K562 (cell line): Measurements from ENCODE around the gene PAQR7. TPM values are rescaled to one million over a fixed set of nuclear protein-coding genes. Genes with fewer than 3 reads are reported as not detected.

Source experiments
- CBX2 ChIP-seq: fragments of 200-600 bp; sonication (generic); IDR thresholded peaks from one replicate; pipeline ENCODE4 v1.6.1; 2012; ENCODE audit warnings: mild to moderate bottlenecking, low read length, inconsistent platforms; ENCODE audit not compliant: insufficient read depth, poor library complexity, severe bottlenecking
- CBX3 ChIP-seq, 2 experiments: IDR thresholded peaks; 1 replicate in 1 of 2; 2 replicates in 1 of 2; pipeline ENCODE4 v1.6.1; 2012; ENCODE audit warnings: inconsistent platforms in 2 of 2, low read length in 2 of 2, borderline replicate concordance in 1 of 2, control low read depth in 1 of 2
- CTBP1 ChIP-seq: fragments of 450-650 bp; IDR thresholded peaks from 2 replicates; pipeline ENCODE4 v1.6.1; 2016; ENCODE audit warnings: borderline replicate concordance
- E4F1 ChIP-seq: fragments of 250-450 bp; sonication (Bioruptor Pico); IDR thresholded peaks from 2 replicates; pipeline ENCODE4 v1.5.0; 2021; ENCODE audit warnings: mild to moderate bottlenecking, borderline replicate concordance
- ELK3 ChIP-seq: fragments of 450-650 bp; formaldehyde crosslinking; IDR thresholded peaks from 2 replicates; pipeline ENCODE4 v1.4.0; 2020; ENCODE audit warnings: mild to moderate bottlenecking
- HIVEP1 ChIP-seq: fragments of 250-450 bp; sonication (Bioruptor Pico); IDR thresholded peaks from 2 replicates; pipeline ENCODE4 v1.4.0; 2020; ENCODE audit warnings: mild to moderate bottlenecking
- KDM2B ChIP-seq: fragments of 250-450 bp; sonication (Bioruptor Pico); IDR thresholded peaks from 2 replicates; pipeline ENCODE4 v1.8.0; 2021; ENCODE audit warnings: mild to moderate bottlenecking, moderate library complexity
- KDM5B ChIP-seq: fragments of 200-600 bp; sonication (generic); IDR thresholded peaks from 2 replicates; pipeline ENCODE4 v1.6.1; 2012; ENCODE audit warnings: low read depth, mild to moderate bottlenecking, moderate library complexity, low read length, control low read depth, inconsistent platforms; ENCODE audit not compliant: insufficient replicate concordance
- MXD1 ChIP-seq: fragments of 250-450 bp; sonication (Bioruptor Pico); IDR thresholded peaks from 2 replicates; pipeline ENCODE4 v1.8.0; 2021; ENCODE audit warnings: borderline replicate concordance, mild to moderate bottlenecking, moderate library complexity; ENCODE audit not compliant: poor library complexity, severe bottlenecking
- NFRKB ChIP-seq: fragments of 450-650 bp; IDR thresholded peaks from 2 replicates; pipeline ENCODE4 v1.6.1; 2016; ENCODE audit warnings: low read depth
- POLR2H ChIP-seq: IDR thresholded peaks from 2 replicates; pipeline ENCODE4 v1.6.1; 2016; ENCODE audit warnings: missing genetic modification characterization, low read depth, mild to moderate bottlenecking, control low read depth, missing compliant biosample characterization, moderate library complexity
- RBM25 ChIP-seq: fragments of 200-400 bp; formaldehyde crosslinking; IDR thresholded peaks from 2 replicates; pipeline ENCODE4 v1.6.1; 2018; ENCODE audit warnings: low read length, low read depth, moderate library complexity; ENCODE audit not compliant: severe bottlenecking
- RBM34 ChIP-seq: fragments of 200-400 bp; formaldehyde crosslinking; IDR thresholded peaks from 2 replicates; pipeline ENCODE4 v1.6.1; 2018; ENCODE audit warnings: low read length, borderline replicate concordance; ENCODE audit not compliant: insufficient read depth
- RUNX1 ChIP-seq: sonication (generic); IDR thresholded peaks from 2 replicates; pipeline ENCODE4 v1.6.1; 2016; ENCODE audit warnings: antibody characterized with exemption, low read depth
- SETDB1 ChIP-seq: IDR thresholded peaks from one replicate; pipeline ENCODE4 v1.6.1; 2012; ENCODE audit warnings: low read length, control low read depth, inconsistent platforms
- SLC30A9 ChIP-seq: fragments of 250-450 bp; sonication (Bioruptor Pico); IDR thresholded peaks from 2 replicates; pipeline ENCODE4 v1.8.0; 2022; ENCODE audit warnings: mild to moderate bottlenecking, moderate library complexity
- TCF3 ChIP-seq: sonication (generic); formaldehyde crosslinking; IDR thresholded peaks from 2 replicates; pipeline ENCODE4 v1.4.0; 2020; ENCODE audit warnings: mild to moderate bottlenecking, missing genetic modification reagents
- TCFL5 ChIP-seq: fragments of 250-450 bp; sonication (Bioruptor Pico); conservative IDR thresholded peaks from 2 replicates; pipeline ENCODE4 v1.6.1; 2021; ENCODE audit warnings: mild to moderate bottlenecking, moderate library complexity, matching md5 sums
- TRIM24 ChIP-seq, 2 experiments: fragments of 450-650 bp; IDR thresholded peaks; 2 replicates each; pipeline ENCODE4 v1.6.1; 2016
- ZNF395 ChIP-seq: fragments of 200-800 bp; sonication (Bioruptor generic); IDR thresholded peaks from 2 replicates; pipeline ENCODE4 v1.6.1; 2017; ENCODE audit warnings: missing genetic modification characterization, missing compliant biosample characterization
- ZNF507 ChIP-seq: conservative IDR thresholded peaks from 2 replicates; pipeline ENCODE4 v1.6.1; 2017; ENCODE audit warnings: missing genetic modification characterization, missing compliant biosample characterization
- ZNF695 ChIP-seq: fragments of 450-650 bp; formaldehyde crosslinking; IDR thresholded peaks from 2 replicates; pipeline ENCODE4 v1.4.0; 2020; ENCODE audit warnings: mild to moderate bottlenecking, moderate library complexity
- ZNF778 ChIP-seq: fragments of 450-650 bp; formaldehyde crosslinking; IDR thresholded peaks from 2 replicates; pipeline ENCODE4 v1.4.0; 2020; ENCODE audit warnings: mild to moderate bottlenecking, moderate library complexity
- polyA plus RNA-seq, 8 experiments: library from polyadenylated mRNA; depleted of rRNA in 4 of 8; stranded (reverse) in 5 of 8; unstranded in 3 of 8; fragments of >200 nt; fragmentation: Nextera tagmentation in 2 of 8; fragmentation: Illumina TruSeq in 1 of 8; extraction: Ambion mirVana in 2 of 8; extraction: Trizol in 1 of 8; gene quantifications; 2 replicates each; pipeline versions ENCODE4 v1.2.1 to v1.2.3, GENCODE V29; 2011 to 2014; ENCODE audit warnings: inconsistent platforms in 1 of 8, missing spikeins in 1 of 8
- total RNA-seq, 7 experiments: library from RNA; depleted of rRNA in 6 of 7; stranded (reverse); fragments of >200 nt in 6 of 7; fragmentation: Illumina TruSeq in 2 of 7; extraction: Trizol in 2 of 7; gene quantifications; 2 replicates each; pipeline versions ENCODE4 v1.2.1 to v1.2.3, GENCODE V29; 2011 to 2021; ENCODE audit warnings: low replicate concordance in 1 of 7

PAQR7 gene
- total and polyA plus RNA-seq, 9 of the 15 experiments (the other 6 are each of a cell fraction or from before 2014, with no cell fraction given): 1.1 to 5.2 (median 2.6) TPM

GRCh38 chr1:25861316-25862286 lies 13.9 kb downstream of the PAQR7 start (continued):
- no peak for TF ChIP-seq KDM5B
- TF ChIP-seq RUNX1: no peak
- TF ChIP-seq TCFL5: no peak
- TF ChIP-seq KDM2B: no peak
- TF ChIP-seq ELK3 (CRISPR knock-in tag): no peak
- no peak; the same call in 1 of the 2 replicates for TF ChIP-seq POLR2H (tag)
- peak; percentile 31; the same call in 1 of the 2 replicates for TF ChIP-seq ZNF395 (CRISPR knock-in tag)
- TF ChIP-seq RBM34: no peak
- TF ChIP-seq SLC30A9 (CRISPR knock-in tag): no peak
- no peak for TF ChIP-seq E4F1 (CRISPR knock-in tag)
- TF ChIP-seq MXD1 (CRISPR knock-in tag): no peak
- TF ChIP-seq RBM25: no peak
- TF ChIP-seq ZNF695: no peak
- TF ChIP-seq SETDB1: no peak
- TF ChIP-seq ZNF778 (CRISPR knock-in tag): no peak
- peak; percentile 63 for TF ChIP-seq TCF3 (CRISPR knock-in tag)
- TF ChIP-seq NFRKB: peak; percentile 48
- TF ChIP-seq TRIM24 (IDR thresholded peaks at IDR 0.05): peak in 1 of 2 experiments; percentile 50; a peak in 2 of 4 replicates
- no peak for TF ChIP-seq ZNF507 (tag)
- TF ChIP-seq CTBP1: peak; percentile 80; the same call in 1 of the 2 replicates
- TF ChIP-seq HIVEP1 (CRISPR knock-in tag): no peak
- no peak for TF ChIP-seq CBX3 (IDR thresholded peaks at IDR 0.05; ENCODE audit: borderline replicate concordance in 1 of 2, low read length in 2 of 2)
- TF ChIP-seq CBX2: no peak
